ENCODE data around the gene VOPP1. TPM values are rescaled to one million over a fixed set of nuclear protein-coding genes. Genes with fewer than 3 reads are reported as not detected.
A peak's percentile ranks its signal among the peaks of the same experiment; 100 is the strongest.

VOPP1 gene
- total RNA-seq, 2 experiments from 2014 or later: 32.6 to 34.7 TPM

- ChIA-PET CTCF (interaction anchor here (2.0 kb wide), 1 partner anchor 8 kb away, joined by 8 read pairs; no protein-coding TSS in a partner anchor), POLR2A (interaction anchor here (1.1 kb wide), 1 partner anchor 23 kb away, joined by 3 read pairs; no protein-coding TSS in a partner anchor)
- Mint-ChIP-seq H3K4me3 (no peak overlapping the region), H3K4me1 (ENCODE audit: low read depth) (peaks cover 30% of the 10 kb centered on the region), H3K36me3 (ENCODE audit: low read depth) (no peaks in the 10 kb centered on the region), H3K27ac (no peak overlapping the region), H3K27me3 (no peaks in the 10 kb centered on the region), H3K9me3 (no peaks in the 10 kb centered on the region)
- DNase-seq: no peak
- intact Hi-C loops (cut with micrococcal nuclease): no loop called here
- no peak for ATAC-seq
- TF ChIP-seq, protein P1, sequence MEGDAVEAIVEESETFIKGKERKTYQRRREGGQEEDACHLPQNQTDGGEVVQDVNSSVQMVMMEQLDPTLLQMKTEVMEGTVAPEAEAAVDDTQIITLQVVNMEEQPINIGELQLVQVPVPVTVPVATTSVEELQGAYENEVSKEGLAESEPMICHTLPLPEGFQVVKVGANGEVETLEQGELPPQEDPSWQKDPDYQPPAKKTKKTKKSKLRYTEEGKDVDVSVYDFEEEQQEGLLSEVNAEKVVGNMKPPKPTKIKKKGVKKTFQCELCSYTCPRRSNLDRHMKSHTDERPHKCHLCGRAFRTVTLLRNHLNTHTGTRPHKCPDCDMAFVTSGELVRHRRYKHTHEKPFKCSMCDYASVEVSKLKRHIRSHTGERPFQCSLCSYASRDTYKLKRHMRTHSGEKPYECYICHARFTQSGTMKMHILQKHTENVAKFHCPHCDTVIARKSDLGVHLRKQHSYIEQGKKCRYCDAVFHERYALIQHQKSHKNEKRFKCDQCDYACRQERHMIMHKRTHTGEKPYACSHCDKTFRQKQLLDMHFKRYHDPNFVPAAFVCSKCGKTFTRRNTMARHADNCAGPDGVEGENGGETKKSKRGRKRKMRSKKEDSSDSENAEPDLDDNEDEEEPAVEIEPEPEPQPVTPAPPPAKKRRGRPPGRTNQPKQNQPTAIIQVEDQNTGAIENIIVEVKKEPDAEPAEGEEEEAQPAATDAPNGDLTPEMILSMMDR (IDR thresholded peaks at IDR 0.05): no peak
Observed at GRCh38 chr7:55441774-55442522, 130.4 kb downstream of the VOPP1 start.

- Mint-ChIP-seq H3K9me3 (no peaks in the 10 kb centered on the region), H3K4me1 (ENCODE audit: low read depth) (peaks cover 35% of the 10 kb centered on the region), H3K27me3 (no peaks in the 10 kb centered on the region), H3K27ac (no peak overlapping the region), H3K4me3 (no peak overlapping the region), H3K36me3 (ENCODE audit: low read depth) (no peaks in the 10 kb centered on the region)
- no peak for ATAC-seq
- CTCF ChIA-PET: no interaction called here
- DNase-seq: no peak
- intact Hi-C loops (cut with micrococcal nuclease): no loop called here
- POLR2A ChIA-PET: no interaction called here
- TF ChIP-seq, protein P1 (IDR thresholded peaks at IDR 0.05): no peak
Observed at GRCh38 chr7:55441002-55441401, 131.3 kb downstream of the VOPP1 start.

GRCh38 chr7:55440040-55440690, 132.1 kb downstream of the VOPP1 start:
- TF ChIP-seq, protein P1 (IDR thresholded peaks at IDR 0.05): no peak
- intact Hi-C loops (cut with micrococcal nuclease): no loop called here
- POLR2A ChIA-PET: no interaction called here

GRCh38 chr7:55439627-55440026, 132.7 kb downstream of the VOPP1 start:
- no peak for ATAC-seq
- H3K4me3 Mint-ChIP-seq: no peak overlapping the region
- H3K27me3 Mint-ChIP-seq: no peaks in the 10 kb centered on the region
- TF ChIP-seq, protein P1 (IDR thresholded peaks at IDR 0.05): no peak
- intact Hi-C loops (cut with micrococcal nuclease): no loop called here
- H3K9me3 Mint-ChIP-seq: no peaks in the 10 kb centered on the region
- ChIA-PET POLR2A (interaction anchor here (1.2 kb wide), 1 partner anchor 70 kb away, joined by 4 read pairs; no protein-coding TSS in a partner anchor), CTCF (no interaction called here)
- no peak overlapping the region for H3K27ac Mint-ChIP-seq
- H3K4me1 Mint-ChIP-seq (ENCODE audit: low read depth): peaks cover 28% of the 10 kb centered on the region
- H3K36me3 Mint-ChIP-seq (ENCODE audit: low read depth): no peaks in the 10 kb centered on the region
- peak; percentile 12 for DNase-seq

More at GRCh38 chr7:55440040-55440690, 132.1 kb downstream of the VOPP1 start:
- no peak overlapping the region for H3K4me3 Mint-ChIP-seq
- no peaks in the 10 kb centered on the region for H3K36me3 Mint-ChIP-seq (ENCODE audit: low read depth)
- H3K9me3 Mint-ChIP-seq: no peaks in the 10 kb centered on the region
- ATAC-seq (no peak), DNase-seq (no peak)
- CTCF ChIA-PET: no interaction called here
- H3K27me3 Mint-ChIP-seq: no peaks in the 10 kb centered on the region
- no peak overlapping the region for H3K27ac Mint-ChIP-seq
- peaks cover 33% of the 10 kb centered on the region for H3K4me1 Mint-ChIP-seq (ENCODE audit: low read depth)
